NB4 (cell line): ENCODE data around the gene SEMA3A.

Experiments used
- DNase-seq: peaks from one replicate; pipeline ENCODE4 v3.0.0; 2010; ENCODE audit warnings: low read depth
- H3K4me3 ChIP-seq: one replicate; pipeline ENCODE4 v1.5.1; 2011; ENCODE audit warnings: mild to moderate bottlenecking, low read depth, low read length, moderate library complexity
- CTCF ChIP-seq: IDR thresholded peaks from one replicate; pipeline ENCODE4 v1.5.1; 2012; ENCODE audit warnings: low read depth, low read length
- MAX ChIP-seq: IDR thresholded peaks from 2 replicates; pipeline ENCODE4 v1.6.1; 2011; ENCODE audit warnings: low read depth, low read length
- MYC ChIP-seq: IDR thresholded peaks from 2 replicates; pipeline ENCODE4 v1.6.1; 2011; ENCODE audit warnings: low read depth, low read length
- POLR2A ChIP-seq: IDR thresholded peaks from 2 replicates; pipeline ENCODE4 v1.6.1; 2011; ENCODE audit warnings: mild to moderate bottlenecking; ENCODE audit not compliant: insufficient read length; ENCODE audit errors: extremely low read depth

Gene SEMA3A

DNA sequence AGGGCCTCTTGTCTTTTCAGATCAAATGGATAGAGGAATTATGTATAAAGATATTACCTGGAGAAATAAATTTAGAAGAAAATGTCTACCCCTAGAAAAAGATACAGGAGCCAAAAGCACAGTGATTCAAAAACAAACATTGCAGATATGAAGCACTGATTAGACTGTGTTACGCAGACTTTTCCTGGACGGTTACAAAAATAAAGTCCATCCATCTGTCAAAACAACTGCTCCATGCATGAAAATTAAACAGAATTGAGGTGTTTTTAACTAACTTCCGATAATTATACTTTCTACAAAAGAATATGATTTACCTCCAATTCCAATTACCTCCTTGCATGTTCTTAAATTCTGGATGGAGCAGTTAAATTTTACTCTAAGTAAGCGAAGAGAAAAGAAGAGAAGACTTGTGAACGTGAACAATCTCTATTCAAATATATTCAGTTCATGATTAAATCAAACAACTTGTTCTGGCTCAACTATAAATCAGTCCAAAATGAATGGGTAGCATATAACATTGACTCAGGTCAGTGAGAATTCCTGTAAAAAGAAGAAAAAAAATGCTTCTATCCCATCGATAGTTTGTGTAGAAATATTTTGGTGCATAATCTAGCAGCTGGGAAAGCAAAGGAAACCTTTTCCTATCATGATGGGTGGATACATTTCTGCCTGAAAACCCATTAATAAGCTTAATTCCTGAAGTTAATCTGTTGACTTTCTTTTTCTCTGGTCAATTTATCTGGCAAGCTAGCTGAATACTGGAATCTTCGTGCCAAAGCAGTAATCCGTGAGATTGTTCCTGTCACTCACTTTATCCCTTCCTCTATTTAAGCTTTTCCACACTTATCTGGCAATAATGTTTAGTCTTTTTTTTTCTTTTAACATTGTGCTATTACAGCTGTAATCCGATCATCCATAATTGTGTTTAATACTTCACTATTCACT lies 80.4 kb downstream of the SEMA3A start:
- DNase-seq = no peak
- H3K4me3 ChIP-seq = no peak overlapping the region
- no peak for TF ChIP-seq POLR2A
- no peak for TF ChIP-seq MAX
- TF ChIP-seq MYC = no peak
- TF ChIP-seq CTCF = no peak

- DNase-seq = no peak
- TF ChIP-seq POLR2A (no peak), MYC (no peak), CTCF (no peak), MAX (no peak)
- H3K4me3 ChIP-seq = no peak overlapping the region
Measured at GRCh38 chr7:84113286-84113685, 81.3 kb downstream of the SEMA3A start.

DNA sequence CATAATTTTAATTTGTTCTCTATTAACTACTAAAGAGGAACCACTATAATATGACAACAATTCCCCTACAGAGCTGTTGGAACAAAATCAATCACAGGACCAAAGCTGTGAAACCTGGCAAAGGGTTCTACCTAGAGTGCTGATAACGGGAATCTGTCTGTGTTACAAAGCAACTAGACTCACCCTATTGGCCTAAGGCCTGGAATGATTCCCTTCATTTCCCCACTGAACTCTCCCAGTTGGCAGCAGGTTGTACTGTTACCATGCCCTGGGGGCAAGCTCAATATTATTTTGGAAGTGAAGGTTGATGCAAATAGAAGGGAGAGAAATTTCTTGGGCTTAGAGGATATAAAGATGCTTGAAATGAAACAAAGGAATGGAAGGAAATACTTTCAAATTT lies 81.8 kb downstream of the SEMA3A start:
- TF ChIP-seq MYC (no peak), CTCF (no peak), MAX (no peak), POLR2A (no peak)
- DNase-seq = no peak
- H3K4me3 ChIP-seq = no peak overlapping the region

DNA sequence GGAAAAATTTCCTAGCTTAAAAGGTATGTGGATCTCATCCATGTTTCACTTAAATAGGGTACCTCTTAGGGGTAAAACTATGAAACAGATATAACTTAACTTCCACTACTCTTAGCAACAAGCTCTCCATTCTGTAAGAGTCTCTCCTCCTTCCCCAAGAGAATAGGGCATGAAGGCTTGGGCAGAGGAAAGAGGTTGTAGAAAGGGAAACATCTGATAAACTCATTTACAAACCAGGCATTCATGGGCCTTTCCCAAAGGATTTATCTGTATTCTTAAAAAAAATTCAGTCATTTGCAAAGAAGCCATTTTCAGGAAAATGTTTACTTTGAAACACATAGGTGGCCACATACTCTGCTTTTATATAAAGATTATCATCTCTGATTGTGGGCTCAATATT lies 82.7 kb downstream of the SEMA3A start:
- no peak for DNase-seq
- TF ChIP-seq MYC = no peak
- no peak for TF ChIP-seq POLR2A
- TF ChIP-seq CTCF = no peak

DNA sequence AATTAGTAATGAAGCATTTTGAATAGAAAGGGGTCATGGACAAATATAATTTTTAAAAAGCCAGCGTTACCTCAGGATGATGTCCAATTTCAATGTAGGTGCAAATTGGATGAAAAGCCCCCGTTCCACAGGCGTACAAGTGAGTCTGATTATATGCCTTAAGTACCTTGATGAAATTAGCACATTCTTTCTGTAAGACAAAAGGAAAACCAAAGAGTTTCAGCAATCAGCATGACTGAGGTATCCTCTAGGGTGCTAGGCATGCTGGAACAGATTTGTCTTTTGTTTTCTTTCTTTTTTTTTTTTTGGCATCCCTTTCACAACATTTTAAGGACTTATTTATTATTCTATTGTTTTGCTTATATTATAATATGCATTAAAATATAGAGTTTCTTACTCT lies 84.2 kb downstream of the SEMA3A start:
- TF ChIP-seq MAX (no peak), MYC (no peak)
- no peak for DNase-seq
- no peak overlapping the region for H3K4me3 ChIP-seq

More for the DNA sequence above, 82.7 kb downstream of the SEMA3A start:
- H3K4me3 ChIP-seq = no peak overlapping the region

GRCh38 chr7:84108787-84109186 lies 85.8 kb downstream of the SEMA3A start:
- TF ChIP-seq CTCF (no peak), MYC (no peak), POLR2A (no peak), MAX (no peak)
- no peak for DNase-seq
- no peak overlapping the region for H3K4me3 ChIP-seq
